AG10803 (cell line): ENCODE data around the gene TYW5.

Source experiments
- DNase-seq: peaks from one replicate; pipeline ENCODE4 v3.0.0; 2010; ENCODE audit warnings: low read depth
- H3K4me3 ChIP-seq: 2 replicates; pipeline ENCODE4 v1.5.1; 2011; ENCODE audit warnings: mild to moderate bottlenecking, low read length, control low read depth
- CTCF ChIP-seq: conservative IDR thresholded peaks from 2 replicates; pipeline ENCODE4 v1.5.1; 2011; ENCODE audit warnings: mild to moderate bottlenecking, low read length, control low read depth, inconsistent platforms

The TYW5 gene

GRCh38 chr2:199984755-199985154 lies 29.5 kb upstream of the TYW5 start:
- no peak for DNase-seq
- TF ChIP-seq CTCF, result no peak

GRCh38 chr2:199984159-199984558 lies 28.9 kb upstream of the TYW5 start:
- H3K4me3 ChIP-seq, result no peak overlapping the region
- TF ChIP-seq CTCF, result no peak
- DNase-seq, result no peak

More at GRCh38 chr2:199984755-199985154, 29.5 kb upstream of the TYW5 start:
- H3K4me3 ChIP-seq, result no peak overlapping the region

- no peak for TF ChIP-seq CTCF
- no peak overlapping the region for H3K4me3 ChIP-seq
- DNase-seq, result no peak
Observed at GRCh38 chr2:199983534-199983933, 28.2 kb upstream of the TYW5 start.

GRCh38 chr2:199982126-199982843 lies 27.0 kb upstream of the TYW5 start:
- TF ChIP-seq CTCF, result no peak
- H3K4me3 ChIP-seq, result no peak overlapping the region
- DNase-seq, result no peak

- peak; percentile 78 for DNase-seq
- peak; percentile 81 for TF ChIP-seq CTCF
- no peak overlapping the region; the same call in 1 of the 2 replicates for H3K4me3 ChIP-seq
Observed at GRCh38 chr2:199979832-199980628, 24.7 kb upstream of the TYW5 start.

GRCh38 chr2:199979398-199979797 lies 24.1 kb upstream of the TYW5 start:
- no peak for DNase-seq
- TF ChIP-seq CTCF, result no peak
- H3K4me3 ChIP-seq, result no peak overlapping the region

- no peak overlapping the region for H3K4me3 ChIP-seq
- no peak for TF ChIP-seq CTCF
- peak; percentile 69 for DNase-seq
Observed at GRCh38 chr2:199977984-199978415, 22.7 kb upstream of the TYW5 start.
